BLaER1 treated with 17β-estradiol and CSF1 and Interleukin-3, amounts not matched to agents 10 nM and 100 nM (cell line): ENCODE measurements around the gene LRRC74A.

Experiments
- H3K27ac ChIP-seq, 11 experiments: shearing (Covaris generic); formaldehyde crosslinking; 2 replicates each; pipeline ENCODE4 v1.8.1; 2022
- H3K27me3 ChIP-seq, 11 experiments: shearing (Covaris generic); formaldehyde crosslinking; 2 replicates each; pipeline ENCODE4 v1.8.1; 2022
- H3K36me3 ChIP-seq, 11 experiments: shearing (Covaris generic); formaldehyde crosslinking; 2 replicates each; pipeline ENCODE4 v1.8.1; 2022
- H3K4me1 ChIP-seq, 10 experiments: shearing (Covaris generic); formaldehyde crosslinking; 2 replicates each; pipeline ENCODE4 v1.8.1; 2022
- H3K4me2 ChIP-seq, 11 experiments: shearing (Covaris generic); formaldehyde crosslinking; 2 replicates each; pipeline ENCODE4 v1.8.1; 2022
- H3K4me3 ChIP-seq, 10 experiments: shearing (Covaris generic); formaldehyde crosslinking; 2 replicates each; pipeline ENCODE4 v1.8.1; 2022
- H3K9ac ChIP-seq, 11 experiments: shearing (Covaris generic); formaldehyde crosslinking; 2 replicates each; pipeline ENCODE4 v1.8.1; 2022
- H3K9me3 ChIP-seq, 11 experiments: shearing (Covaris generic); formaldehyde crosslinking; replicated peaks in 1 of 11; 2 replicates each; pipeline ENCODE4 v1.8.1; 2022
- H4K20me1 ChIP-seq, 11 experiments: shearing (Covaris generic); formaldehyde crosslinking; 2 replicates each; pipeline ENCODE4 v1.8.1; 2022
- Cebpa-rat ChIP-seq, 11 experiments: shearing (Covaris generic); IDR thresholded peaks; 2 replicates each; pipeline ENCODE4 v1.8.1; 2022

The LRRC74A gene

GRCh38 chr14:76812093-76812421, 14.2 kb upstream of the LRRC74A start:
- H4K20me1 ChIP-seq = peaks cover 0 to 9% (median 3%) of the 10 kb centered on the region in 11 experiments; a peak in 7 of 22 replicates
- no peak for TF ChIP-seq Cebpa-rat (IDR thresholded peaks at IDR 0.05)
- peak overlapping the region; percentile 77 to 94 (median 88) for H3K4me3 ChIP-seq
- H3K4me2 ChIP-seq = peak overlapping the region; percentile 91 to 99 (median 96)
- H3K9ac ChIP-seq = peak overlapping the region; percentile 84 to 91 (median 89)
- peak overlapping the region; percentile 68 to 89 (median 85) for H3K27ac ChIP-seq
- H3K4me1 ChIP-seq = peaks cover 23 to 38% (median 25%) of the 10 kb centered on the region in 10 experiments
- H3K36me3 ChIP-seq = peaks cover 23 to 29% (median 25%) of the 10 kb centered on the region in 11 experiments
- H3K9me3 ChIP-seq = no peaks in the 10 kb centered on the region
- H3K27me3 ChIP-seq = no peaks in the 10 kb centered on the region

DNA sequence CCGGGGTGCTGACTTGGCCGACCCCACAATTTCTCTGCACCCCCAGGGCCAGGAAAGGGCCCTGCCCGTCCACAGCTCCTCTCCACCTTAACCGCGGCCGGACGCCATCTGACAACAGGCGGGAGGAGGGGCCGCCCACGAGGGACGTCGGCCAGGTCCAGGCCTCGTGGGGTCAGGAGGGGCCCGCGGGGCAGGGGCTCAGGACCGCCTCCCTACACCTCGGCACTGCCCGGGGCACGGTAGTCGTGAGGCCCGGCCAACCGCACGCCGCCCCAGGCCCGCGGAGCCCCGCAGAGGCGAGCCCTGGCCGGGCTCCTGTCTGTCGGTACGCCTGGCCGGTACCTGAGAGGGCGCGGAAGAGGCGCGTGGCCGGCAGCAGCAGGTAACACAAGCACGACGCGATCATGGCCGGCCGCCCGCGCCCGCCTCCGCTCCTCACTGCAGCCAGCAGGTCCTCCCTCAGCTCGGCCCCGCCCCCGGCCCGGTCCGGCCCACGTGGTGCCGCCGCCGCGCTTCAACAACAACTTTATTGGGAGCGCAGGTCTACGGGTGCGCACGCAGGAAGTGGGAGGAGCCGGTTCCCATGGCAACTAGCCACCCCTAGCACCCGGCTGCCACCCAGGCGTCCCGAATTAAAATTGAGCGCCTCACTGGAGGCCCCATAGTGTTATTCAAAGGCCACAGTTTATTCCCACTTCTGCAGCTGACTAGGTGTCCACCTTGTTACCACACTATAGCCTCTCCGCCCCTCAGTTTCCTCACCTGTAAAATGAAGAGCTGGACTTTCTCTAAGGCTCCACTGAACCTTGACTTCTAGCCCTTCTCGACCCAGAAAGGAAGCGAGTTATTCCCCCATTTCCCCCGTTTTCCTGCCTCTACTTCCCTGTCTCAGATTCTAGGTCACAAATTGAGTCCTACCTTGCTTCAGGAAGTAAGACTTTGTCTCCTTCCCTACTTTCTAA, 13.5 kb upstream of the LRRC74A start, which contains the start of gene ANGEL1:
TSS of gene ANGEL1 (minus strand) at position 461 of the 962 bp plus-strand sequence. CDS start at position 406, 55 bp downstream.
- no peak for TF ChIP-seq Cebpa-rat (IDR thresholded peaks at IDR 0.05)
- H3K4me1 ChIP-seq = peaks cover 23 to 36% (median 25%) of the 10 kb centered on the region in 10 experiments
- H3K27ac ChIP-seq = peak within 1 kb of the TSS; percentile 68 to 89 (median 85)
- H3K9ac ChIP-seq = peak within 1 kb of the TSS; percentile 84 to 91 (median 89)
- H3K9me3 ChIP-seq = no peaks in the 10 kb centered on the region
- H4K20me1 ChIP-seq = peaks cover 0 to 9% (median 3%) of the 10 kb centered on the region in 11 experiments; a peak in 7 of 22 replicates
- H3K36me3 ChIP-seq = peaks cover 16 to 23% (median 18%) of the 10 kb centered on the region in 11 experiments
- H3K4me3 ChIP-seq = peak within 1 kb of the TSS; percentile 77 to 94 (median 88)
- H3K4me2 ChIP-seq = peak within 1 kb of the TSS; percentile 91 to 99 (median 96)
- H3K27me3 ChIP-seq = no peaks in the 10 kb centered on the region

GRCh38 chr14:76814726-76815645, 11.2 kb upstream of the LRRC74A start:
- Histone ChIP-seq H3K9ac (no peak overlapping the region), H3K27me3 (no peaks in the 10 kb centered on the region), H4K20me1 (no peaks in the 10 kb centered on the region; a peak in 2 of 22 replicates), H3K4me1 (peaks cover 23 to 30% (median 24%) of the 10 kb centered on the region in 10 experiments), H3K4me3 (no peak overlapping the region), H3K27ac (no peak overlapping the region), H3K4me2 (no peak overlapping the region), H3K9me3 (no peaks in the 10 kb centered on the region), H3K36me3 (0 out of 22 replicates have a peak, but pooled peaks cover 0 to under 1% (median 0%) of the 10 kb centered on the region in 11 experiments)
- TF ChIP-seq Cebpa-rat (IDR thresholded peaks at IDR 0.05) = no peak

DNA sequence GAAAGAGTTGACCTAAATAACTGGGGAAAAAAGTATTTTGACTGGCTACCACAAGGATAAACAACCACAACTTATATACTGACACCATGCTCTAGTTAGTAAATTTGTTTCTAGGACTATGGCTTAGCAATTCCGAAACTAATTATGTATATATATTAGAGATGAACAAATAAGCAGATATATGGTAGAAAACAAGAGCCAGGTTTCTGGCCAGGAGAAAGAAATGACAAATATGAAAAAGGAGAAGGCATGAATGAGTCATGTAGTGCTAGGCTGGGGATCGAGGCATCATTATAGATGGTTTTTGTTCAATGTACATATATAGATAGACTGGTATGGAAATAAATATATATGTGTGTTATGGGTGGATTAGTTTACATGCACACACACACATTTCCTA, 5.5 kb upstream of the LRRC74A start:
- Histone ChIP-seq H3K36me3 (no peaks in the 10 kb centered on the region), H3K9me3 (peaks cover 0 to 7% (median 0%) of the 10 kb centered on the region in 11 experiments; a peak in 4 of 22 replicates), H3K9ac (no peak overlapping the region), H3K4me3 (no peak overlapping the region), H3K4me2 (no peak overlapping the region), H3K27me3 (no peaks in the 10 kb centered on the region), H4K20me1 (no peaks in the 10 kb centered on the region), H3K27ac (no peak overlapping the region), H3K4me1 (no peaks in the 10 kb centered on the region)
- no peak for TF ChIP-seq Cebpa-rat (IDR thresholded peaks at IDR 0.05)

- no peak for TF ChIP-seq Cebpa-rat (IDR thresholded peaks at IDR 0.05)
- H3K4me1 ChIP-seq = peaks cover 0 to 37% (median 0%) of the 10 kb centered on the region in 10 experiments; a peak in 4 of 20 replicates
- H3K9me3 ChIP-seq = no peaks in the 10 kb centered on the region; a peak in 1 of 22 replicates
- no peak overlapping the region for H3K4me2 ChIP-seq
- no peaks in the 10 kb centered on the region for H3K27me3 ChIP-seq
- H3K27ac ChIP-seq = no peak overlapping the region
- no peaks in the 10 kb centered on the region for H3K36me3 ChIP-seq
- H4K20me1 ChIP-seq = no peaks in the 10 kb centered on the region
- no peak overlapping the region for H3K9ac ChIP-seq
- H3K4me3 ChIP-seq = no peak overlapping the region
Observed at GRCh38 chr14:76827696-76828296, 1.6 kb downstream of the LRRC74A start.

DNA sequence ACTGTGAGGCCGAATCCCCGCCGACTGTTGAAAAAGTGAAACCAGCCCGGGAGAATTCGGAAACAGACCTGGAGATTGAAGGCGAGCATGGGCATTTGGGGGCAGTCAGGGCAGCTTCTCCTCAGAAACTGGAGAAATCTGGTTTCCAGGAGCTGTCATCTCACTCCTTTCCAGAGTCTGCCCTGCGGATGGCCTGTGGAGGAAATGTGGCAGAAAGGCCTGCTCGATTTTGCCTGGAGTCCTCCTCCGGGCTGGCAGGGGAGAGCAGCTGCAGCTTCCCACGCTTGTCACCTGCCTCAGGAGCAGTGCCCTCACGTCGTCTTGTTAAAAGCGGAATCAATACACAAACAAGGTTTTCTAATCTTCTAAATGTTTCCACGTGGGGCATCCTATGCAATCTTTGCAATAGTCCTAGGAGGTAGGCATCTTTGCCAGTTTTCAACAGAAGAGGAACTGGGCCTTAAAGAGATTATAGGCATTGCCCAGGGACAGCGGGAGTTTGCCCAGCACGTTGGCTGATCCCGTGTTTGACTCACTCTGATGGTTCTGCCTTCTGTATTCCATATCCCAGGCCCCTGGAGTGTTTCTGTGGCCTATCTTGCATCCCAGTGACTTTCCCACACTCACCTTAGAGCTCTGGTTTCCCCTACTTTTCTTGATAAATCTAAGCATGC, 2.3 kb downstream of the LRRC74A start:
- Histone ChIP-seq H3K27ac (no peak overlapping the region), H3K4me1 (peaks cover 0 to 44% (median 0%) of the 10 kb centered on the region in 10 experiments; a peak in 4 of 20 replicates), H3K27me3 (no peaks in the 10 kb centered on the region), H3K9ac (no peak overlapping the region), H3K4me2 (peak overlapping the region in 1 of 11 experiments; percentile 36; a peak in 2 of 22 replicates), H3K9me3 (no peaks in the 10 kb centered on the region), H4K20me1 (no peaks in the 10 kb centered on the region), H3K4me3 (no peak overlapping the region), H3K36me3 (no peaks in the 10 kb centered on the region)
- no peak for TF ChIP-seq Cebpa-rat (IDR thresholded peaks at IDR 0.05)

- Histone ChIP-seq H3K36me3 (no peaks in the 10 kb centered on the region), H3K27me3 (no peaks in the 10 kb centered on the region), H3K4me1 (peaks cover 0 to 44% (median 0%) of the 10 kb centered on the region in 10 experiments; a peak in 4 of 20 replicates), H3K27ac (no peak overlapping the region), H3K9me3 (no peaks in the 10 kb centered on the region), H3K9ac (no peak overlapping the region), H4K20me1 (no peaks in the 10 kb centered on the region), H3K4me2 (peak overlapping the region in 1 of 11 experiments; percentile 36; a peak in 2 of 22 replicates), H3K4me3 (no peak overlapping the region)
- no peak for TF ChIP-seq Cebpa-rat (IDR thresholded peaks at IDR 0.05)
Observed at GRCh38 chr14:76829013-76829365, 2.8 kb downstream of the LRRC74A start.
